Loucy (cell line): ENCODE measurements around the gene TENM3.

ENCODE experiments used
- EZH2phosphoT487 ChIP-seq: fragments of 200-600 bp; IDR thresholded peaks from 2 replicates; pipeline ENCODE4 v1.6.1; 2018; ENCODE audit warnings: antibody characterized with exemption, mild to moderate bottlenecking, moderate library complexity, borderline replicate concordance
- TF ChIP-seq, protein P1 (sequence below): fragments of 200-600 bp; sonication (generic); conservative IDR thresholded peaks from 2 replicates; pipeline ENCODE4 v1.5.1; 2014; ENCODE audit warnings: mild to moderate bottlenecking, antibody characterized with exemption, low read length

DNA sequence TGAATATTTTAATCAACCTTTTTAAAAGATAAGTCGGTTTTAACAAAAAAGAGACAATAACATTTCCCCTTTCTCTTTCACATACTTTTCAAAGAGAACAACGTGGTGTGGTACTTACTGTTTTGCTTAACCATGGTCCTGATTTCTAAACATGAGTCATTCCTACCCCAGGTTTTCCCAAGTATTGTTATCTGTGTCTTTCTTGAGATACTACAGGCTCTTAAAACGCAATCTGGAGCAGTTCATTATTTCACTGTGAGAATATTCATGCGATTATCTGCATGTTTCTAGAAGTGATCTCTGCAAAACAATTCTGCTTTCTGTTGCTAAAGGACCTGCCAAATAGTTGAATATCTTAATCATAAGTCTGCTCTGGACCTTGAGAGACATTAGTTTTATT, 127.3 kb downstream of the TENM3 start:
- TF ChIP-seq, protein P1, sequence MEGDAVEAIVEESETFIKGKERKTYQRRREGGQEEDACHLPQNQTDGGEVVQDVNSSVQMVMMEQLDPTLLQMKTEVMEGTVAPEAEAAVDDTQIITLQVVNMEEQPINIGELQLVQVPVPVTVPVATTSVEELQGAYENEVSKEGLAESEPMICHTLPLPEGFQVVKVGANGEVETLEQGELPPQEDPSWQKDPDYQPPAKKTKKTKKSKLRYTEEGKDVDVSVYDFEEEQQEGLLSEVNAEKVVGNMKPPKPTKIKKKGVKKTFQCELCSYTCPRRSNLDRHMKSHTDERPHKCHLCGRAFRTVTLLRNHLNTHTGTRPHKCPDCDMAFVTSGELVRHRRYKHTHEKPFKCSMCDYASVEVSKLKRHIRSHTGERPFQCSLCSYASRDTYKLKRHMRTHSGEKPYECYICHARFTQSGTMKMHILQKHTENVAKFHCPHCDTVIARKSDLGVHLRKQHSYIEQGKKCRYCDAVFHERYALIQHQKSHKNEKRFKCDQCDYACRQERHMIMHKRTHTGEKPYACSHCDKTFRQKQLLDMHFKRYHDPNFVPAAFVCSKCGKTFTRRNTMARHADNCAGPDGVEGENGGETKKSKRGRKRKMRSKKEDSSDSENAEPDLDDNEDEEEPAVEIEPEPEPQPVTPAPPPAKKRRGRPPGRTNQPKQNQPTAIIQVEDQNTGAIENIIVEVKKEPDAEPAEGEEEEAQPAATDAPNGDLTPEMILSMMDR = no peak
- no peak for TF ChIP-seq EZH2phosphoT487
